Epithelial cell of esophagus (primary cell): ENCODE data around the gene POC1A.
"Not testable (repeated sequence)": the region's sequence is repeated elsewhere in the genome, so short reads cannot be mapped to it uniquely, and the experiment has no call there.

ENCODE experiments used
- DNase-seq: peaks from one replicate; pipeline ENCODE4 v3.0.0; 2010; ENCODE audit warnings: low read depth
- H3K4me3 ChIP-seq: 2 replicates; pipeline ENCODE4 v1.5.1; 2011; ENCODE audit warnings: mild to moderate bottlenecking, low read length, control low read depth
- TF ChIP-seq, protein P1 (sequence below): IDR thresholded peaks from 2 replicates; pipeline ENCODE4 v1.5.1; 2011; ENCODE audit warnings: low read depth, mild to moderate bottlenecking, low read length, control low read depth, inconsistent platforms; ENCODE audit not compliant: insufficient read depth; ENCODE audit errors: missing control alignments

The POC1A gene

DNA sequence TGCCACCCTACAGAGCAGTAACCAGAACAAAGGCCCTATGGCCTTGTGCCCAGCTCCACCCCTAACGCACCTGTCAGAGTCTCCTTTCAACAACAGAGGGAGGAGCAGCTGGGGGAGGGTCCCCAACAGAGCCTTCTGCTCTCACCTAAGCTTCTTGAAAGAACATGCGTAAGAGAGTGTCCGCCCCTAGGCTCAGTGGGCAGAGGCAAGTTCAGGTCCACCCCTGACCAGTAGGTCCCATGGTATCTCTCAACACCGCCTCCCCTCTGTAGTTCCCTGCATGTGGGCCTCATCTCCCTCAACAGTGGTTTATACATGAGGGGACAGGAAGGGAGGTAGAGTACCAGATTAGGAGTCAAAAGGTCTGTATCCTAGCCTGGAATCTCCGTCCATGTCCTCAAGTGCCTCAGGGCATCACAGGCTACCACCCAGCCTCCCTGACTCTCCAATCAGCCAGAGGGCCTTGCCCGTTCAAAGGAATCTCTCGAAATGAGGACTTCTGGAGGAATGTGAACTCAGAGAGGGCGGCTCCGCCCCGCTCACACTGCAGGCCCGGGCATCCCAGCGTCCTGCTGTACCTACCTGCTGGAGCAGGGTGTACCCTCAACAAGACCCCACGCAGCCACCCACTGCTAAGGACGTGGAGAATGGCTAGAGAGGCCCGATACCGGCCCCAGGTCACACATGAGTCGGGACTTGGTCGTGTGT is 680 bp downstream of the POC1A start:
- TF ChIP-seq, protein P1, sequence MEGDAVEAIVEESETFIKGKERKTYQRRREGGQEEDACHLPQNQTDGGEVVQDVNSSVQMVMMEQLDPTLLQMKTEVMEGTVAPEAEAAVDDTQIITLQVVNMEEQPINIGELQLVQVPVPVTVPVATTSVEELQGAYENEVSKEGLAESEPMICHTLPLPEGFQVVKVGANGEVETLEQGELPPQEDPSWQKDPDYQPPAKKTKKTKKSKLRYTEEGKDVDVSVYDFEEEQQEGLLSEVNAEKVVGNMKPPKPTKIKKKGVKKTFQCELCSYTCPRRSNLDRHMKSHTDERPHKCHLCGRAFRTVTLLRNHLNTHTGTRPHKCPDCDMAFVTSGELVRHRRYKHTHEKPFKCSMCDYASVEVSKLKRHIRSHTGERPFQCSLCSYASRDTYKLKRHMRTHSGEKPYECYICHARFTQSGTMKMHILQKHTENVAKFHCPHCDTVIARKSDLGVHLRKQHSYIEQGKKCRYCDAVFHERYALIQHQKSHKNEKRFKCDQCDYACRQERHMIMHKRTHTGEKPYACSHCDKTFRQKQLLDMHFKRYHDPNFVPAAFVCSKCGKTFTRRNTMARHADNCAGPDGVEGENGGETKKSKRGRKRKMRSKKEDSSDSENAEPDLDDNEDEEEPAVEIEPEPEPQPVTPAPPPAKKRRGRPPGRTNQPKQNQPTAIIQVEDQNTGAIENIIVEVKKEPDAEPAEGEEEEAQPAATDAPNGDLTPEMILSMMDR: no peak
- peak; percentile 51 for DNase-seq
- peak overlapping the region; percentile 71 for H3K4me3 ChIP-seq

DNA sequence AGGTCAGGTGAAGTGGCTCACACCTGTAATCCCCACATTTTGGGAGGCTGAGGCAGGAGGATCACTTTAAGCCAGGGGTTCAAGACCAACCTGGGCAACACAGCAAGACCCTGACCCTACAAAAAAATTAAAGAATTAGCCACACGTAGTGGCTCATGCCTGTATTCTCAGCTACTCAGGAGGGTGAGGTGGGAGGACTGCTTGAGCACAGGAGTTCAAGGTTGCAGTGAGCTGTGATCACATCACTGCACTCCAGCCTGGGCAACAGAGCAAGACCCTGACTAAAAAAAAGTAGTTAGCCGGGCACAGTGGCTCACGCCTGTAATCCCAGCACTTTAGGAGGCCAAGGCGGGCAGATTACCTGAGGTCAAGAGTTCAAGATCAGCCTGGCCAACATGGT is 2.2 kb downstream of the POC1A start:
- not testable (repeated sequence) for DNase-seq, H3K4me3 ChIP-seq

DNA sequence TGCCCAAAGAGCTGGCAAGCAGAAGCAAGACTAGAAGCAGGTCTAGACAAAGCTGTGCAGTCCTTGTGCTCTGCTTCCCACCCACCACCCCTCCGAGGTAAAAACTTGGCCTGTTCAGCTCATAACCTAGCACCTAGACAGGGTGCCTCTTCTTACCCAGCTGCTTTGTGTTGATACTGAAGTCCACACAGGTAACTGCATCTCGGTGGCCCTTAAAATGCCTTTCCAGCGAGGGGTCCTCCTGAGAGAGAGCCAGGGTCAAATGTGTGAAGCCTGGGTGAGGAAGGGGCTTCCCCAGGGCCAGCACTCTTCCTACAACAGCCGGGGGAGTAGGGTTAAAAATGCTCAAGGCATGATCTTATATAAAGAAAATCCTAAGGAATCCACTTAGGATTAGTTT is 3.4 kb downstream of the POC1A start:
- TF ChIP-seq, protein P1: no peak
- DNase-seq: no peak
- no peak overlapping the region for H3K4me3 ChIP-seq

GRCh38 chr3:52150357-52150756 is 3.9 kb downstream of the POC1A start:
- no peak for DNase-seq
- TF ChIP-seq, protein P1: no peak
- no peak overlapping the region for H3K4me3 ChIP-seq

DNA sequence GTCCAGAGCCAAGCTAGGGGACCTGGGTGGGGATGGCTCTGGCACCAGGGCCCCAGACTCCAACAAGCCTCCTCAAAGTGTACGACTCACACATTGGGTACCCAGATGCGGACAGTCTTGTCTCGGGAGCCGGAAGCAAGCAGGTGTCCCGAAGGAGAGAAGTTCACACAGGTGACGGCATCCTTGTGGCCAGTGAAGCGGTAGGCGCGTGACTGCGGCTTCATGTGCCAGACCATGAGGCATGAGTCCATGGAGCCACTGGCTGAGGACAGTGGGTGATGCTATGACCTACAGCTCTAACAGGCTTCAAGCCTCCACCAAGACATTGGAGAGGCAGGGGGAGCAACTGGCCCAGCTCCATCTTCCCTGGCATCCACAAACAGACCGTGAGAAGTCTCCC is 4.5 kb downstream of the POC1A start:
- H3K4me3 ChIP-seq: no peak overlapping the region
- TF ChIP-seq, protein P1: no peak
- DNase-seq: no peak

DNA sequence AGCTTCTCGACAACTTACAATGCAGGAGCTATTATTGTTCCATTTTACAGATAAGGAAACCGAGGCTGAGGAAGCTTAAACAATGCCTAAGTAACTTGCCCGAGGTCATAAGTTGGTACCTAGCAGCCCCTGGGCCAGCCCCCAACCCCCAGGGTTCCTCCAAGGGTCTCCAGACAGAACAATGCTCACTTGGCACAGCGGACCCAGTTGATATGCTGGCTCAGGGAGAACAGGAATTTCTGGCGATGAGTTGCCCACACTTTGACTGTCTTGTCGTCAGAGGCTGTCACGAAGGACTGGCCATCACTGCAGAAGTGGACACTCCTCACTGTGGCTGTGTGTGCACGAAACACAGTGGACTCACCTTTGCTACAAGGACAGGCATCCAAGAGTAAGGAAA is 5.2 kb downstream of the POC1A start:
- DNase-seq: no peak
- TF ChIP-seq, protein P1: no peak
- H3K4me3 ChIP-seq: no peak overlapping the region

GRCh38 chr3:52147804-52148203 is 6.4 kb downstream of the POC1A start:
- H3K4me3 ChIP-seq: no peak overlapping the region
- TF ChIP-seq, protein P1: no peak
- no peak for DNase-seq

DNA sequence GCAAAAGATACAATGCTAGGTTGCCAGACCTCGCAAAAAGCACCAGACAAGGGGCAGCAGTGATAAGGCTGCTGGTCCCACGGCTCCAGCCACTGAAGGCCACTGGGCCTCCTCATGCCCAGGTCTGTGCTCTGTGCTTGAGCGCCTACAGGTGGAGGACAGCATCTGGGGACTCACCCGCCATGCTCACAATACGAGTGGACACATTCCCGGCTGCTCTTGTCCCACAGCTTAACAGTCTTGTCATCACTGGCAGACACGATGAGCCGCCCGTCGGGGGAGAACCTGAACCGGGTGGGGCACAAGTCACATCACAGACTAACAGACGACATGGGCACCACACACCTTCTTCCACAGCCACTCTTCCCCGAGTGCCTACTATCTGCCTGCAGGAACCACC is 7.4 kb downstream of the POC1A start:
- no peak overlapping the region for H3K4me3 ChIP-seq
- TF ChIP-seq, protein P1: no peak
- DNase-seq: no peak
